CD4-positive, alpha-beta T cell treated with Interleukin-6 at 100 ng/mL for 8 hours (primary cell): Measurements from ENCODE around the gene SH3BP4.

Source experiments
- DNase-seq: peaks from one replicate; pipeline ENCODE4 v3.0.0-alpha.2; 2020; ENCODE audit warnings: mixed read lengths, low spot score

Gene SH3BP4

GRCh38 chr2:234967201-234967869 is 15.5 kb downstream of the SH3BP4 start:
- no peak for DNase-seq

- no peak for DNase-seq
Observed at GRCh38 chr2:234967870-234968208, 16.0 kb downstream of the SH3BP4 start.

- no peak for DNase-seq
Observed at GRCh38 chr2:234968631-234969305, 17.0 kb downstream of the SH3BP4 start.

- no peak for DNase-seq
Observed at GRCh38 chr2:234969306-234970098, 17.7 kb downstream of the SH3BP4 start.

- no peak for DNase-seq
Observed at GRCh38 chr2:234970099-234970440, 18.3 kb downstream of the SH3BP4 start.

GRCh38 chr2:234970477-234970882 is 18.7 kb downstream of the SH3BP4 start:
- no peak for DNase-seq

- DNase-seq: no peak
Observed at GRCh38 chr2:234971496-234971895, 19.7 kb downstream of the SH3BP4 start.

- no peak for DNase-seq
Observed at GRCh38 chr2:234973008-234973407, 21.2 kb downstream of the SH3BP4 start.

GRCh38 chr2:234974501-234975385 is 22.9 kb downstream of the SH3BP4 start:
- DNase-seq: no peak

GRCh38 chr2:234975611-234976010 is 23.8 kb downstream of the SH3BP4 start:
- no peak for DNase-seq

- DNase-seq: no peak
Observed at GRCh38 chr2:234976479-234977227, 24.8 kb downstream of the SH3BP4 start.

GRCh38 chr2:234977228-234977679 is 25.4 kb downstream of the SH3BP4 start:
- no peak for DNase-seq

- DNase-seq: no peak
Observed at GRCh38 chr2:234978466-234979203, 26.8 kb downstream of the SH3BP4 start.

GRCh38 chr2:234979204-234980167 is 27.7 kb downstream of the SH3BP4 start:
- DNase-seq: no peak

- no peak for DNase-seq
Observed at GRCh38 chr2:234980451-234981187, 28.8 kb downstream of the SH3BP4 start.

GRCh38 chr2:234981197-234982095 is 29.6 kb downstream of the SH3BP4 start:
- DNase-seq: no peak

- DNase-seq: no peak
Observed at GRCh38 chr2:234982096-234982834, 30.4 kb downstream of the SH3BP4 start.
